ENCODE results near the gene DUSP22.

The DUSP22 gene

GRCh38 chr6:398558-399078 lies 106.3 kb downstream of the DUSP22 start:
- DNase-seq = no peak

GRCh38 chr6:399785-400534 lies 107.7 kb downstream of the DUSP22 start:
- no peak for DNase-seq

DNA sequence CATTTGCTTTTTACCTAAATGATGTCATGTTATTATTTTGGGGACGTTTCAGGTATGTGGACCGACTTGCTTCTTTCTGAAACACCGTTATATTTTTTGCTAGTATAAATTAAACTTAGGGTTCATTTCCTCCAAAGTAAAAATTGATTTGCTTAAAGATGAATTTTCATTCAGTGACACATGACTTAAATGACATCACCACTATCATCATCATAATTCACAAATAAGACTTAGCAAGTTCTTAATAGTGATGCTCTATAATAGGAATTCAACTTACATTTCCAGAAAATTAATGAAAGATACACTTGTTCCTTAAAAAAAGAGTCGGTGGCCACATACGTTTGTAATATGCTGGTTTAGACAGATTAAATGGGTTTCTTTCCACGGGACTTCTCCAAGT lies 108.5 kb downstream of the DUSP22 start:
- no peak for DNase-seq
